Measurements from ENCODE around the gene ZNF438. TPM values are rescaled to one million over a fixed set of nuclear protein-coding genes. Genes with fewer than 3 reads are reported as not detected.
"Not testable (repeated sequence)": the region's sequence is repeated elsewhere in the genome, so short reads cannot be mapped to it uniquely, and the experiment has no call there.

The ZNF438 gene
- total and polyA plus RNA-seq, 5 experiments from 2014 or later: 2.3 to 6.0 (median 4.4) TPM

GRCh38 chr10:30803892-30804322 lies 227.8 kb downstream of the ZNF438 start:
- H3K4me1 Mint-ChIP-seq: peaks cover 0 to 12% (median 10%) of the 10 kb centered on the region in 4 donors
- no peaks in the 10 kb centered on the region for H3K36me3 Mint-ChIP-seq
- POLR2A ChIA-PET: no interaction called here
- no peak for ATAC-seq
- no peak for DNase-seq
- no peaks in the 10 kb centered on the region for H3K27me3 Mint-ChIP-seq
- no peak overlapping the region for H3K27ac Mint-ChIP-seq
- no peaks in the 10 kb centered on the region for H3K9me3 Mint-ChIP-seq
- H3K4me3 Mint-ChIP-seq: no peak overlapping the region

GRCh38 chr10:30803058-30803457 lies 228.6 kb downstream of the ZNF438 start:
- peaks cover 0 to 12% (median 10%) of the 10 kb centered on the region in 4 donors for H3K4me1 Mint-ChIP-seq
- no peaks in the 10 kb centered on the region for H3K9me3 Mint-ChIP-seq
- DNase-seq (no peak), ATAC-seq (no peak)
- POLR2A ChIA-PET: no interaction called here
- no peak overlapping the region for H3K27ac Mint-ChIP-seq
- H3K27me3 Mint-ChIP-seq: no peaks in the 10 kb centered on the region
- no peak overlapping the region for H3K4me3 Mint-ChIP-seq
- H3K36me3 Mint-ChIP-seq: no peaks in the 10 kb centered on the region

- Mint-ChIP-seq H3K27me3 (no peaks in the 10 kb centered on the region), H3K9me3 (no peaks in the 10 kb centered on the region), H3K27ac (peak overlapping the region in 3 of 10 donors; percentile 9 to 76 (median 72)), H3K4me1 (peaks cover 0 to 9% (median 8%) of the 10 kb centered on the region in 4 donors), H3K36me3 (no peaks in the 10 kb centered on the region), H3K4me3 (no peak overlapping the region)
- POLR2A ChIA-PET: no interaction called here
- ATAC-seq (no peak), DNase-seq (no peak)
Measured at GRCh38 chr10:30800368-30800767, 231.3 kb downstream of the ZNF438 start.

GRCh38 chr10:30798646-30799185 lies 232.9 kb downstream of the ZNF438 start:
- peaks cover 0 to 2% (median 0%) of the 10 kb centered on the region in 4 donors for H3K4me1 Mint-ChIP-seq
- POLR2A ChIA-PET: interaction anchor here (2.7 kb wide), 1 partner anchor 11 kb away, joined by 8 read pairs; no protein-coding TSS in a partner anchor
- no peak overlapping the region for H3K27ac Mint-ChIP-seq
- H3K27me3 Mint-ChIP-seq: no peaks in the 10 kb centered on the region
- no peaks in the 10 kb centered on the region for H3K36me3 Mint-ChIP-seq
- H3K4me3 Mint-ChIP-seq: no peak overlapping the region
- DNase-seq (no peak), ATAC-seq (no peak)
- no peaks in the 10 kb centered on the region for H3K9me3 Mint-ChIP-seq

GRCh38 chr10:30795024-30795423 lies 236.6 kb downstream of the ZNF438 start:
- not testable (repeated sequence) for H3K9me3 Mint-ChIP-seq, H3K27me3 Mint-ChIP-seq, H3K36me3 Mint-ChIP-seq, ATAC-seq, DNase-seq, H3K4me3 Mint-ChIP-seq
- POLR2A ChIA-PET: interaction anchor here (1.0 to 1.8 kb wide), 4 partner anchors 11 to 237 kb away, joined by 3 to 10 read pairs (median 4); partner anchors contain the start of gene ZNF438
- Mint-ChIP-seq H3K27ac (peak overlapping the region in 2 of 10 donors; percentile 21 to 60), H3K4me1 (peaks cover 14 to 27% (median 25%) of the 10 kb centered on the region in 4 donors)

Measured in naive thymus-derived CD8-positive, alpha-beta T cell (primary cell).